Activated T-helper 1 cell treated with anti-CD3 and anti-CD28 coated beads, Interleukin-12 subunit alpha, Interleukin-12 subunit beta, Interleukin-2, Interleukin-4 antibody, amounts not matched to agents 30 ng/mL and 10 ng/mL and 1 ng/mL, durations not matched to agents 14 hours and 24 hours and 36 hours (primary cell): Measurements from ENCODE around the gene RTN4R. TPM values are rescaled to one million over a fixed set of nuclear protein-coding genes. Genes with fewer than 3 reads are reported as not detected.
"Not testable (repeated sequence)": the region's sequence is repeated elsewhere in the genome, so short reads cannot be mapped to it uniquely, and the experiment has no call there.

Experiments
- DNase-seq: peaks from one replicate; pipeline ENCODE4 v3.0.0; 2021; ENCODE audit warnings: low spot score
- H3K27ac Mint-ChIP-seq: one replicate; pipeline ENCODE4 v1.8.0; 2021; ENCODE audit warnings: mild to moderate bottlenecking, mixed read lengths
- H3K27me3 Mint-ChIP-seq: one replicate; pipeline ENCODE4 v1.8.0; 2022; ENCODE audit warnings: mild to moderate bottlenecking, moderate library complexity, mixed read lengths; ENCODE audit not compliant: insufficient read depth
- H3K36me3 Mint-ChIP-seq: one replicate; pipeline ENCODE4 v1.8.0; 2021; ENCODE audit warnings: low read depth, mixed read lengths
- H3K4me1 Mint-ChIP-seq: one replicate; pipeline ENCODE4 v1.8.0; 2021; ENCODE audit warnings: low read depth, mixed read lengths
- H3K4me3 Mint-ChIP-seq: one replicate; pipeline ENCODE4 v1.8.0; 2021; ENCODE audit warnings: mild to moderate bottlenecking, moderate library complexity, mixed read lengths
- H3K9me3 Mint-ChIP-seq: one replicate; pipeline ENCODE4 v1.8.0; 2021; ENCODE audit warnings: mixed read lengths
- intact Hi-C: fragments of 100-400 bp; cut with micrococcal nuclease; formaldehyde crosslinking; loops from one replicate; pipeline ENCODE4 v1.15.1; 2024
- total RNA-seq: library from RNA; stranded (reverse); gene quantifications from 2 replicates; pipeline ENCODE4 v1.2.3, GENCODE V29; 2022

The RTN4R gene
- total RNA-seq, 1 donor from 2014 or later = 1.7 TPM

GRCh38 chr22:20289182-20290044, 21.3 kb upstream of the RTN4R start:
- H3K36me3 Mint-ChIP-seq, H3K27me3 Mint-ChIP-seq, DNase-seq, H3K9me3 Mint-ChIP-seq, H3K4me3 Mint-ChIP-seq, H3K4me1 Mint-ChIP-seq, intact Hi-C loops, H3K27ac Mint-ChIP-seq: not testable (repeated sequence)

DNA sequence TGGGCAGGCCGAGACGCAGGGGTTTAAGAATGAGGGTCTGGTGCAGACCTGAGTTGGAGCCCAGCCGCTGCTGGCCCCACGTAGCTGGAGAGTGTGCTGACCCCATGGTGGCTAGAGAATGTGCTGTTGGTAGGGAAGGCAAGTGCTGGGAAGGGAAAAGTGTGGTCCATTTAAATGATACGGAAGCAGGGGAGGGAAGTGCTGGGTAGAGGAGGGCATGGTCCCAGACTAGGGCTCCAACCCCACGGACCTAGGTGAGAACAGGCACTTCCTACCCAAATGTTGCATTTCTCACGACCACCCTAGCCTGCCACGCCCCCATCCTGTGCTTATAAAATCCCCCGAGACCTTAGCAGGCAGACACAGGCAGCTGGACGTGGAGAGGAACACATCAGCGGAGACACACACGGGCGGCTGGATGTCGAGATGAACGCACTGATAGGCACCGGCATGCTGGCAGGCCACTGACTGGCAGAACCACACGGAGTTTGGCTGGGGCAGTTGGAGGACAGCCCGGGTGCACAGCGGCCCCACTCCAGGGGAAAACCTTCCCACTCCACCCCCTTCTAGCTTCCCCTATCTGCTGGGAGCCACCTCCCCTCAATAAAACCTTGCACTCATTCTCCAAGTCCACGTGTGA, 18.8 kb upstream of the RTN4R start:
- H3K27me3 Mint-ChIP-seq, H3K4me1 Mint-ChIP-seq, H3K4me3 Mint-ChIP-seq, H3K9me3 Mint-ChIP-seq, DNase-seq, H3K27ac Mint-ChIP-seq, intact Hi-C loops, H3K36me3 Mint-ChIP-seq: not testable (repeated sequence)

DNA sequence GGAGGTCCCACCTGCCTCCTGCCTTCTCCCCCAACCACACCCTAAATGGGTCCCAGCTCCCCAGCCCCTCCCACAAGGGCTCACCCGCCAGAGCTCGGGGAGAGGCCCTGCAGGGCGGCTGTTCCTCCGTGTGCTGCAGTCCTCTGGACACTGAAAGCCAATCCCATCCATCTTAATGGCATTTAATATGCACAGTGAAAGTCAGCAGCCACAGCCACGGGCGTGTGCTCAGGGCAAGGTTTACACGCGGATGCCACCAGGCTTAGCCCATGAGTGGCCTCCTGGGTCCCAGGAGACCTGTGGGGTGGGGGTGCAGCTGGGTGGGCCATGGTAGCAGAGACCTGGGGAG, 18.2 kb upstream of the RTN4R start:
- H3K9me3 Mint-ChIP-seq, intact Hi-C loops, H3K36me3 Mint-ChIP-seq, H3K27ac Mint-ChIP-seq, H3K27me3 Mint-ChIP-seq, H3K4me3 Mint-ChIP-seq, DNase-seq, H3K4me1 Mint-ChIP-seq: not testable (repeated sequence)

DNA sequence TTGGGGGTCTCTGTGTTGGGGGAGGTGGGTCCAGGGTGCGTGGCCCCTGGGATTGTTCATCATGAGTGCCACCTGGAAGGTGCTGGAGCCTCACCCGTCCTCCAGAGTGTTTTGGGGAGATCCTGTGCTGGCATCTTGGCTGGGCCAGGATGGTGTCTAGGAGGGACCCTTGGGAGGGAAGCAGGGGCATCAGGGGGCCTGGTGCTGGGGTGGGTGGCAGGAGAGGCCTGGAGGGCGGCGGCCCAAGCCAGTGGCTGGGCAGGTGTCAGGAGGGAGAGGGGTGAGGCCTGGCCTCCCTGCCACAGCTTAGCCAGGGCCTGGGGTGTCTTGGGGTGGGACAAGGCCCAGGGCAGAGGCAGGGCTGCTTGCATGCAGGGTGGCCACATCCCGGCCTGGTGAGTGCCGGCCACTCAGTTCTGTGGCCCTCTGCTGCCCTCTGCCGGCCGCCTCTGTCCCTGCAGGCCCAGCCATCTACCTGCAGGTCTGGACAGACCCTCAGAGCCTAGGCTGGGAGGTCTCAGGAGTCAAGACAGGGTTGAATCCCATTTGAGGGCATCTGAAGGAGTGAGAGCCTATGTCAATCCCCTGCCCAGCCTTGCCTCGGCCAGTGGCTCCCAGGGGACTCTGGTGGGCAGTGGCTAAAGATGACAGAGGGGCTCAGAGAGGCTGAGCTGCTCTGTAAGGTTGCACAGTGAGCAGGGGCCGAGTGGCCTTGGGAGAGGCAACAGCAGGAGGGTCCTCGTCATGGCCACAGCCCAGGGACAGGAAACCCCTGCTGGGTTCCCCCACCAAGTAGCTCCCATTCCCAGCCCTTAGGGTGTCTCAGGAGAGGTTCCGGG, 17.6 kb upstream of the RTN4R start:
- not testable (repeated sequence) for H3K9me3 Mint-ChIP-seq, H3K4me3 Mint-ChIP-seq, H3K36me3 Mint-ChIP-seq, H3K27ac Mint-ChIP-seq, H3K4me1 Mint-ChIP-seq, H3K27me3 Mint-ChIP-seq
- DNase-seq = peak; percentile 68
- intact Hi-C loops = loop anchor here (1.0 to 2.0 kb wide), 2 partner anchors 128 to 315 kb away; no protein-coding TSS in a partner anchor

GRCh38 chr22:20284471-20285086, 16.5 kb upstream of the RTN4R start:
- Mint-ChIP-seq H3K9me3 (no peaks in the 10 kb centered on the region), H3K36me3 (no peaks in the 10 kb centered on the region), H3K4me1 (no peaks in the 10 kb centered on the region), H3K27ac (no peak overlapping the region), H3K27me3 (no peaks in the 10 kb centered on the region), H3K4me3 (no peak overlapping the region)
- intact Hi-C loops = loop anchor here (1.0 to 2.0 kb wide), 2 partner anchors 127 to 314 kb away; no protein-coding TSS in a partner anchor
- no peak for DNase-seq

DNA sequence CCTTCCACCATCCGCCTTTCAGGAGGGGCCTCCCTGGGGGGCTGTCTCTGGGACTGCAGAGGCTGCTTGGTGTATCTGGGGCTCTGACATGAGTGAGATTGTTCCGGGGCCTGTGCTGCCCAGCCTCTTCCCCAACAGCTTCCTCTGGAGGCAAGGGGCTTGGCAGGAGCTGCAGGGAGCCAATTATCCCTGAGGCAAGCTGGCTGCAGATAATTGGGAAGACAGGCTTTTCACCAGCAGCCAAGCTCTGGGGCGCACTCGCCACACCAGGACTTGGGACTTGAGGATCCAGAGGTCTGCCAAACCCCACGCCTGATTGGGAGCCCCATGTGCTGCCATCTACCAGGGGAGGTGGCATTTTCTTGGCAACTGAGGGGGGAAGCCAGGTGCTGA, 15.6 kb upstream of the RTN4R start:
- Mint-ChIP-seq H3K9me3 (no peaks in the 10 kb centered on the region), H3K27ac (no peak overlapping the region), H3K4me1 (no peaks in the 10 kb centered on the region), H3K36me3 (no peaks in the 10 kb centered on the region), H3K27me3 (no peaks in the 10 kb centered on the region), H3K4me3 (no peak overlapping the region)
- intact Hi-C loops = loop anchor here (2.0 kb wide), 1 partner anchor 313 kb away; no protein-coding TSS in a partner anchor
- no peak for DNase-seq

GRCh38 chr22:20282901-20283673, 15.0 kb upstream of the RTN4R start:
- no peaks in the 10 kb centered on the region for H3K36me3 Mint-ChIP-seq
- no peaks in the 10 kb centered on the region for H3K4me1 Mint-ChIP-seq
- intact Hi-C loops = no loop called here
- no peak overlapping the region for H3K4me3 Mint-ChIP-seq
- H3K9me3 Mint-ChIP-seq = no peaks in the 10 kb centered on the region
- DNase-seq = no peak
- no peaks in the 10 kb centered on the region for H3K27me3 Mint-ChIP-seq
- no peak overlapping the region for H3K27ac Mint-ChIP-seq

DNA sequence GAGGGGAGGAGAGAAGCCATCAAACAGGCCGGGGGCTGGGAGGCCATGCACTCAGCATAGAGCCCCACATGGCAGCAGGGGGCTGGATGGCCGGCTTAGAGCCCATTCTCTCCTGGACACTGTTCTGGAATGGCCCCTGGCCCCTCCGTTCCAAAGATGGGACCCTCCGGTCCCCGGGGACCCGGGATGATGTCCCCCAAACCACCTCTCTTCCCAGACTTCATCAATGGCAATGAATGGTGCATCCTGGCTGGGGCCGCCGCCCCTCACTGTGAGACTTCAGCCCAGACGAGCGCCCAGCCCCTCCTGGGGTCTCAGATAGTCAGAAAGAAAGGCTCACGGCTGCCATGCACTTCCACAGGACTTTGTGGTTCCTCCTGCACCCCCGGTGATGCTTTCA, 13.8 kb upstream of the RTN4R start:
- DNase-seq = no peak
- H3K4me3 Mint-ChIP-seq = no peak overlapping the region
- H3K9me3 Mint-ChIP-seq = no peaks in the 10 kb centered on the region
- H3K36me3 Mint-ChIP-seq = no peaks in the 10 kb centered on the region
- no peak overlapping the region for H3K27ac Mint-ChIP-seq
- intact Hi-C loops = no loop called here
- no peaks in the 10 kb centered on the region for H3K27me3 Mint-ChIP-seq
- no peaks in the 10 kb centered on the region for H3K4me1 Mint-ChIP-seq

GRCh38 chr22:20281473-20281872, 13.4 kb upstream of the RTN4R start:
- DNase-seq, H3K27me3 Mint-ChIP-seq, intact Hi-C loops, H3K36me3 Mint-ChIP-seq, H3K27ac Mint-ChIP-seq, H3K9me3 Mint-ChIP-seq, H3K4me3 Mint-ChIP-seq, H3K4me1 Mint-ChIP-seq: not testable (repeated sequence)

GRCh38 chr22:20280866-20281265, 12.7 kb upstream of the RTN4R start:
- intact Hi-C loops = no loop called here
- H3K36me3 Mint-ChIP-seq = no peaks in the 10 kb centered on the region

GRCh38 chr22:20280163-20280562, 12.0 kb upstream of the RTN4R start:
- H3K9me3 Mint-ChIP-seq, H3K27me3 Mint-ChIP-seq, DNase-seq, H3K27ac Mint-ChIP-seq, H3K4me3 Mint-ChIP-seq, H3K36me3 Mint-ChIP-seq, H3K4me1 Mint-ChIP-seq, intact Hi-C loops: not testable (repeated sequence)

More at GRCh38 chr22:20280866-20281265, 12.7 kb upstream of the RTN4R start:
- Mint-ChIP-seq H3K27me3 (peaks cover 1% of the 10 kb centered on the region), H3K9me3 (no peaks in the 10 kb centered on the region), H3K27ac (no peak overlapping the region), H3K4me1 (no peaks in the 10 kb centered on the region), H3K4me3 (no peak overlapping the region)
- DNase-seq = no peak

DNA sequence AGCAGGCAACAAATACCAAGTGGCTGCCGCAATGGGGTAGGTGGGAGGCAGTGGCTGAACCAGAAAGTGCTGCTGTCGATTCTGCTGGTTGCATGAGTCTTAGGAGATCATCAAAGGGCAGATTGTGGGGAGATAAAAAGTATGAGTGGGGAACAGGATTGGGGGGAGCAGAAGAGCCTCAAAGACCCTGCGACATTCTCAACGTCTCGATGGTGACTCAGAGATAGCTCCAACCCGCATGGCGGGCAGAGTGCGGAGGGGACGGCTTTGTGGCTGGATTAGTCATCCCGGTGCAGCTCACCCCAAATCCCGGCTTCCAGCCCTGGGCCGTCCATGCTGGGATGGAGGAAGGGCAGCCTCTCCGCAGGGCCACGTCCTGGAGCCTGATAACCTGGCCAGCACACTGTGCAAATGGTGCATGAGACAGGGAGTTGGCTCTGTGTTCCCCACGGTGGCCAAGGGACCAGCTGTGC, 11.6 kb upstream of the RTN4R start:
- peaks cover 1% of the 10 kb centered on the region for H3K27me3 Mint-ChIP-seq
- no peak overlapping the region for H3K27ac Mint-ChIP-seq
- no peaks in the 10 kb centered on the region for H3K36me3 Mint-ChIP-seq
- no peaks in the 10 kb centered on the region for H3K9me3 Mint-ChIP-seq
- no peak overlapping the region for H3K4me3 Mint-ChIP-seq
- intact Hi-C loops = no loop called here
- no peaks in the 10 kb centered on the region for H3K4me1 Mint-ChIP-seq
- DNase-seq = no peak
